ENCODE results near the gene BMP7. TPM values are rescaled to one million over a fixed set of nuclear protein-coding genes. Genes with fewer than 3 reads are reported as not detected.
"Not testable (repeated sequence)": the region's sequence is repeated elsewhere in the genome, so short reads cannot be mapped to it uniquely, and the experiment has no call there.

Gene BMP7
- total RNA-seq, 2 experiments from 2014 or later: not detected

- no peak for ATAC-seq (ENCODE audit: poor library complexity)
- no peaks in the 10 kb centered on the region for H3K36me3 ChIP-seq (ENCODE audit: insufficient read depth, low read length)
- peaks cover 55% of the 10 kb centered on the region for H3K27me3 Mint-ChIP-seq
- DNase-seq: no peak
- H3K27ac Mint-ChIP-seq: no peak overlapping the region
- H3K27ac ChIP-seq (ENCODE audit: low read depth in 1 of 2, low read length in 2 of 2): no peak overlapping the region
- no peak for TF ChIP-seq CTCF (IDR thresholded peaks at IDR 0.05)
- ChIA-PET POLR2A (no interaction called here), CTCF (no interaction called here)
- no peak overlapping the region for H3K4me3 Mint-ChIP-seq
- H3K9me3 ChIP-seq (ENCODE audit: control insufficient read depth in 1 of 2, insufficient read depth in 1 of 2, low read length in 2 of 2): no peaks in the 10 kb centered on the region
- no peaks in the 10 kb centered on the region for H3K36me3 Mint-ChIP-seq (ENCODE audit: low read depth)
- H3K27me3 ChIP-seq (ENCODE audit: control insufficient read depth in 1 of 2, insufficient read depth in 2 of 2, low read length in 2 of 2): peaks cover 14 to 15% of the 10 kb centered on the region in 2 experiments
- H3K4me1 ChIP-seq (ENCODE audit: insufficient read depth, low read length): no peaks in the 10 kb centered on the region
- H3K9me3 Mint-ChIP-seq: no peaks in the 10 kb centered on the region
- H3K4me3 ChIP-seq (ENCODE audit: low read length): no peak overlapping the region
- intact Hi-C loops (cut with DNase I, micrococcal nuclease): no loop called here
- no peaks in the 10 kb centered on the region for H3K4me1 Mint-ChIP-seq (ENCODE audit: low read depth)
These were observed 15.5 kb upstream of the BMP7 start for GRCh38 chr20:57281900-57282299.

- H3K27ac Mint-ChIP-seq: no peak overlapping the region
- TF ChIP-seq CTCF (IDR thresholded peaks at IDR 0.05): no peak
- Histone ChIP-seq H3K27me3 (ENCODE audit: control insufficient read depth in 1 of 2, insufficient read depth in 2 of 2, low read length in 2 of 2) (peaks cover 8% of the 10 kb centered on the region in 2 experiments), H3K36me3 (ENCODE audit: insufficient read depth, low read length) (no peaks in the 10 kb centered on the region), H3K4me3 (ENCODE audit: low read length) (no peak overlapping the region), H3K4me1 (ENCODE audit: insufficient read depth, low read length) (no peaks in the 10 kb centered on the region), H3K27ac (ENCODE audit: low read depth in 1 of 2, low read length in 2 of 2) (no peak overlapping the region), H3K9me3 (ENCODE audit: control insufficient read depth in 1 of 2, insufficient read depth in 1 of 2, low read length in 2 of 2) (no peaks in the 10 kb centered on the region)
- intact Hi-C loops (cut with DNase I, micrococcal nuclease): no loop called here
- ChIA-PET CTCF (no interaction called here), POLR2A (no interaction called here)
- no peaks in the 10 kb centered on the region for H3K9me3 Mint-ChIP-seq
- no peaks in the 10 kb centered on the region for H3K4me1 Mint-ChIP-seq (ENCODE audit: low read depth)
- no peaks in the 10 kb centered on the region for H3K36me3 Mint-ChIP-seq (ENCODE audit: low read depth)
- ATAC-seq (ENCODE audit: poor library complexity): no peak
- no peak overlapping the region for H3K4me3 Mint-ChIP-seq
- DNase-seq: no peak
- peaks cover 56% of the 10 kb centered on the region for H3K27me3 Mint-ChIP-seq
These were observed 13.8 kb upstream of the BMP7 start for GRCh38 chr20:57280221-57280620.

- ATAC-seq (ENCODE audit: poor library complexity); H3K9me3 ChIP-seq (ENCODE audit: control insufficient read depth in 1 of 2, insufficient read depth in 1 of 2, low read length in 2 of 2); POLR2A ChIA-PET; H3K4me3 Mint-ChIP-seq; H3K36me3 Mint-ChIP-seq (ENCODE audit: low read depth); H3K27ac ChIP-seq (ENCODE audit: low read depth in 1 of 2, low read length in 2 of 2); H3K4me3 ChIP-seq (ENCODE audit: low read length); CTCF ChIA-PET; H3K36me3 ChIP-seq (ENCODE audit: insufficient read depth, low read length); H3K9me3 Mint-ChIP-seq; DNase-seq; H3K4me1 Mint-ChIP-seq (ENCODE audit: low read depth); H3K4me1 ChIP-seq (ENCODE audit: insufficient read depth, low read length); H3K27ac Mint-ChIP-seq; intact Hi-C loops (cut with DNase I, micrococcal nuclease): not testable (repeated sequence)
- H3K27me3 ChIP-seq (ENCODE audit: control insufficient read depth in 1 of 2, insufficient read depth in 2 of 2, low read length in 2 of 2): peaks cover 8 to 12% of the 10 kb centered on the region in 2 experiments
- peaks cover 61% of the 10 kb centered on the region for H3K27me3 Mint-ChIP-seq
These were observed 13.1 kb upstream of the BMP7 start for GRCh38 chr20:57279548-57279947.

GRCh38 chr20:57278457-57278856 lies 12.0 kb upstream of the BMP7 start:
- no peak overlapping the region for H3K4me3 ChIP-seq (ENCODE audit: low read length)

More at GRCh38 chr20:57278457-57278856, 12.0 kb upstream of the BMP7 start:
- ChIA-PET CTCF (no interaction called here), POLR2A (no interaction called here)
- ATAC-seq (ENCODE audit: poor library complexity): no peak
- no peaks in the 10 kb centered on the region for H3K4me1 Mint-ChIP-seq (ENCODE audit: low read depth)
- no peaks in the 10 kb centered on the region for H3K36me3 Mint-ChIP-seq (ENCODE audit: low read depth)
- H3K9me3 Mint-ChIP-seq: no peaks in the 10 kb centered on the region
- Histone ChIP-seq H3K9me3 (ENCODE audit: control insufficient read depth in 1 of 2, insufficient read depth in 1 of 2, low read length in 2 of 2) (no peaks in the 10 kb centered on the region), H3K36me3 (ENCODE audit: insufficient read depth, low read length) (no peaks in the 10 kb centered on the region), H3K27ac (ENCODE audit: low read depth in 1 of 2, low read length in 2 of 2) (no peak overlapping the region), H3K4me1 (ENCODE audit: insufficient read depth, low read length) (no peaks in the 10 kb centered on the region), H3K27me3 (ENCODE audit: control insufficient read depth in 1 of 2, insufficient read depth in 2 of 2, low read length in 2 of 2) (peaks cover 10 to 12% of the 10 kb centered on the region in 2 experiments)
- intact Hi-C loops (cut with DNase I, micrococcal nuclease): no loop called here
- H3K27ac Mint-ChIP-seq: no peak overlapping the region
- DNase-seq: no peak
- H3K4me3 Mint-ChIP-seq: no peak overlapping the region
- peaks cover 58% of the 10 kb centered on the region for H3K27me3 Mint-ChIP-seq
- TF ChIP-seq CTCF (IDR thresholded peaks at IDR 0.05): no peak

All from CD4-positive, alpha-beta T cell (primary cell).